Coronary artery (tissue), 2 donors: Measurements from ENCODE around the gene POLD4.
"Not testable (repeated sequence)": the region's sequence is repeated elsewhere in the genome, so short reads cannot be mapped to it uniquely, and the experiment has no call there.

ENCODE experiments used
- DNase-seq: peaks from one replicate; pipeline ENCODE4 v3.0.0-alpha.2; 2017; ENCODE audit warnings: low spot score
- H3K27ac ChIP-seq, 2 donors: fragments of 200-600 bp; sonication (generic); one replicate each; pipeline ENCODE4 v1.5.1; 2016 to 2019
- H3K4me3 ChIP-seq: fragments of 200-600 bp; sonication (generic); 2 replicates; pipeline ENCODE4 v1.5.1; 2016; ENCODE audit warnings: mild to moderate bottlenecking, moderate library complexity
- TF ChIP-seq, protein P1 (sequence below): fragments of 200-600 bp; sonication (generic); IDR thresholded peaks from one replicate; pipeline ENCODE4 v1.5.1; 2019; ENCODE audit warnings: antibody characterized with exemption

The POLD4 gene

DNA sequence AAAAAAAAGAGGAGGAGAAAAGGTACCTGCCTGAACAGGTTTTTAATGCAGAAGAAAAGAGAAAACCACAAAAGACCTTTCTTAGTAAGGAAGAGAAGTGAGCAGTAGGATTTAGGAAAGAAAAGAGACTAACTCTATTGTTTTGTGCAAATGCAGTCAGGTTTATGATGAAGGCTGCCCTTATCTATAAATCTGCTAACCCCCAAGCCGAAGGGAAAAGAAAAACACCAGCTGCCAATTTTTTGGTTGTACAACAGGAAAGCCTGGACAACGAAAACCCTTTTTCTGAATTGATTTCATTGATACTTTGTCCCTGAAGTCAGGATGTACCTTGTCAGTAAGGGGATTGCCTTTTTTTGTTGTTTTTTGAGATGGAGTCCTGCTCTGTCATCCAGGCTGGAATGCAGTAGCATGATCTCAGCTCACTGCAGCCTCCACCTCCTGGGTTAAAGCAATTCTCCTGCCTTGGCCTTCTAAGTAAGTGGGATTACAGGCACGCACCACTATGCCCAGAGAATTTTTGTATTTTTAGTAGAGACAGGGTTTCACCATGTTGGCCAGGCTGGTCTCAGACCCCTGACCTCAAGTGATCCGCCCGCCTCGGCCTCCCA, 21.2 kb downstream of the POLD4 start:
- no peak for DNase-seq
- no peak overlapping the region for H3K27ac ChIP-seq
- TF ChIP-seq, protein P1, sequence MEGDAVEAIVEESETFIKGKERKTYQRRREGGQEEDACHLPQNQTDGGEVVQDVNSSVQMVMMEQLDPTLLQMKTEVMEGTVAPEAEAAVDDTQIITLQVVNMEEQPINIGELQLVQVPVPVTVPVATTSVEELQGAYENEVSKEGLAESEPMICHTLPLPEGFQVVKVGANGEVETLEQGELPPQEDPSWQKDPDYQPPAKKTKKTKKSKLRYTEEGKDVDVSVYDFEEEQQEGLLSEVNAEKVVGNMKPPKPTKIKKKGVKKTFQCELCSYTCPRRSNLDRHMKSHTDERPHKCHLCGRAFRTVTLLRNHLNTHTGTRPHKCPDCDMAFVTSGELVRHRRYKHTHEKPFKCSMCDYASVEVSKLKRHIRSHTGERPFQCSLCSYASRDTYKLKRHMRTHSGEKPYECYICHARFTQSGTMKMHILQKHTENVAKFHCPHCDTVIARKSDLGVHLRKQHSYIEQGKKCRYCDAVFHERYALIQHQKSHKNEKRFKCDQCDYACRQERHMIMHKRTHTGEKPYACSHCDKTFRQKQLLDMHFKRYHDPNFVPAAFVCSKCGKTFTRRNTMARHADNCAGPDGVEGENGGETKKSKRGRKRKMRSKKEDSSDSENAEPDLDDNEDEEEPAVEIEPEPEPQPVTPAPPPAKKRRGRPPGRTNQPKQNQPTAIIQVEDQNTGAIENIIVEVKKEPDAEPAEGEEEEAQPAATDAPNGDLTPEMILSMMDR = no peak
- no peak overlapping the region for H3K4me3 ChIP-seq

GRCh38 chr11:67323526-67323925, 29.8 kb downstream of the POLD4 start:
- TF ChIP-seq, protein P1 = no peak
- no peak overlapping the region for H3K27ac ChIP-seq
- no peak overlapping the region for H3K4me3 ChIP-seq
- no peak for DNase-seq

GRCh38 chr11:67322049-67322448, 31.3 kb downstream of the POLD4 start:
- no peak for DNase-seq
- H3K4me3 ChIP-seq = no peak overlapping the region
- no peak overlapping the region for H3K27ac ChIP-seq
- TF ChIP-seq, protein P1 = no peak

GRCh38 chr11:67321313-67321871, 32.0 kb downstream of the POLD4 start:
- H3K27ac ChIP-seq = no peak overlapping the region
- TF ChIP-seq, protein P1 = no peak
- H3K4me3 ChIP-seq = no peak overlapping the region
- DNase-seq = no peak

- no peak overlapping the region for H3K27ac ChIP-seq
- no peak for DNase-seq
- no peak overlapping the region for H3K4me3 ChIP-seq
- TF ChIP-seq, protein P1 = no peak
Observed at GRCh38 chr11:67320691-67321090, 32.7 kb downstream of the POLD4 start.

DNA sequence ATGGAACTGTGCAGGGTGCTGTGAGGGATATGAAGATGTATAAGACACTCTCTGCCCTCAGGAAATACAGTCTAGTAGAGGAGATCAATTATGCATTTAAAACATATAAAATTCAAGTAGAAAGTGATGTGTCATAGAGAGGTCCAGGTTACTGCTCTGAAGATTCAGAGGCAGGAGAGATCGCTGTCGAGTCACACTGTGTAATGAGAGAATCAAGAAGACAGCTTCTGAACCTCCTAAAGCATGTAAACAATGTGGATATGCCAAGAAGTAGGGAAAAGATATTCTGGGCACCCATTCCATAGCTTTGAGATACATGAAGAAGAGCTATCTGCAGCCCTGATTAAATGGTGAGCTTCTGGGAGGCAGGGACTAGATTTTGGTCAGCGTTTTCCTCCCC, 33.3 kb downstream of the POLD4 start:
- no peak overlapping the region for H3K4me3 ChIP-seq
- TF ChIP-seq, protein P1 = no peak
- no peak for DNase-seq
- no peak overlapping the region for H3K27ac ChIP-seq

GRCh38 chr11:67318876-67319275, 34.5 kb downstream of the POLD4 start:
- not testable (repeated sequence) for DNase-seq, H3K27ac ChIP-seq
- peak overlapping the region; percentile 85 for H3K4me3 ChIP-seq
